NOMO-1 treated with dmso at 0.1 percent for 144 hours (cell line): ENCODE measurements around the gene MROH9.
"Not testable (repeated sequence)": the region's sequence is repeated elsewhere in the genome, so short reads cannot be mapped to it uniquely, and the experiment has no call there.

Experiments
- DNase-seq: peaks from one replicate; lab custom pipeline; 2025; ENCODE audit not compliant: unreplicated experiment; lab: John Stamatoyannopoulos, UW

MROH9 gene

GRCh38 chr1:170935231-170935630, at the start of gene MROH9:
Gene MROH9 (plus strand): TSS chr1:170935534. CDS start chr1:170945557, 10,023 bp downstream.
- DNase-seq: no peak

- DNase-seq: no peak
Measured at GRCh38 chr1:170885551-170885950, 49.8 kb upstream of the MROH9 start.

- DNase-seq: no peak
Measured at GRCh38 chr1:170886460-170886859, 48.9 kb upstream of the MROH9 start.

GRCh38 chr1:170887726-170888125, 47.6 kb upstream of the MROH9 start:
- no peak for DNase-seq

- no peak for DNase-seq
Measured at GRCh38 chr1:170891872-170892271, 43.5 kb upstream of the MROH9 start.

- DNase-seq: no peak
Measured at GRCh38 chr1:170893655-170894297, 41.6 kb upstream of the MROH9 start.

GRCh38 chr1:170903961-170904360, 31.4 kb upstream of the MROH9 start:
- no peak for DNase-seq

GRCh38 chr1:170908942-170909341, 26.4 kb upstream of the MROH9 start:
- no peak for DNase-seq

GRCh38 chr1:170910273-170910672, 25.1 kb upstream of the MROH9 start:
- DNase-seq: no peak

- no peak for DNase-seq
Measured at GRCh38 chr1:170917373-170917772, 18.0 kb upstream of the MROH9 start.

GRCh38 chr1:170924656-170925055, 10.7 kb upstream of the MROH9 start:
- not testable (repeated sequence) for DNase-seq

- no peak for DNase-seq
Measured at GRCh38 chr1:170927955-170928840, 7.1 kb upstream of the MROH9 start.

GRCh38 chr1:170929412-170929834, 5.9 kb upstream of the MROH9 start:
- DNase-seq: no peak

- no peak for DNase-seq
Measured at GRCh38 chr1:170929835-170930554, 5.3 kb upstream of the MROH9 start.

- no peak for DNase-seq
Measured at GRCh38 chr1:170931650-170932049, 3.7 kb upstream of the MROH9 start.

- DNase-seq: peak; percentile 3
Measured at GRCh38 chr1:170932236-170932635, 3.1 kb upstream of the MROH9 start.

GRCh38 chr1:170938281-170938680, 2.9 kb downstream of the MROH9 start:
- DNase-seq: no peak

GRCh38 chr1:170939476-170939875, 4.1 kb downstream of the MROH9 start:
- no peak for DNase-seq

GRCh38 chr1:170951744-170952143, 16.4 kb downstream of the MROH9 start:
- not testable (repeated sequence) for DNase-seq

GRCh38 chr1:170959385-170959784, 24.1 kb downstream of the MROH9 start:
- DNase-seq: no peak

- no peak for DNase-seq
Measured at GRCh38 chr1:170964506-170964905, 29.2 kb downstream of the MROH9 start.
